Measurements from ENCODE around the gene ITIH1.
"Not testable (repeated sequence)": the region's sequence is repeated elsewhere in the genome, so short reads cannot be mapped to it uniquely, and the experiment has no call there.

Gene ITIH1

DNA sequence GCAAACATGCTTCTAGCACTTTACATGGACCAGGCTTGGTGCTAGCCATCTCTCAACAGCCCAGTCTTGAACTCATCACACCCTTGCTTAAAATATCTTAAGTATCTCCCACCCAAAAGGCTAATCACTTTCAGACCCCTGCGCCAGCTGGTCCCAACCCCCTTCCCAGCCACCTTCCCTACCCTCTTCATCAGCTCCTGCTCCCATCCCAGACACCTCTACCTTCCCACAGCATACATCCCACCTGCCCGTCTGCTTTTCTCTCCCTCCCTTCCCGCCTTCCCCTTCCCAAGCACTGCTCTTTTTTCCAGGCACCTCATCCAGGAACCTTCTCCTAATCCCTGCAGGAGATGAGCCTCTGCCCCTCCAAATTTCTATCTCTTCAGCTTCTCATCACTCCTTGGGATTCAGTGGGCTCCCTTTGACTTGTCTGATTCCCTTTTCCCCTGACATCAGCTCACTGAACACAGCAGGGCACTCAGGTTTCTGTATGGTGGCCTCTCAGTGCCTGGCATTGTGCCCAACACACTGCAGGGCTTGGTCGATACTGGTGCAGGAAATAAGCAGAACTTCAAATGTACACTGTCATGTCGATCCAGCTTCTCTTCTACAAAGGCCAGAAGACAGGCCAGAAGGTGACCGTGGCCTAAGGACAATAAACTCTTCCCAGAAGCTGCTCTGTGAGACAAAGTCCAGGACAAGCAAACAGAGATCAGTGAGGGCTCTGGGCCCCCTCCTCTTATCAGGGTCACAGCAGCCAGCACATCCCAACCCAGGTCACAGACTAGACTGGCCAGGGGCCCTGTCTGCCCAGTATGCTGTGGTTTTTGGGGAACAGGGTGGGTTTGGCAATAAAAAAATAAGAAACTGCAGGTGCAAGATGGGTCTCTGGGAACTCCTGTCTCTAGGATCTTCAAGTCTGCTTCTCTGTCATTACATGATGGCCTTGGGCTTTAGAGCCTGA, 2.2 kb upstream of the ITIH1 start:
- DNase-seq (ENCODE audit: low read depth) = no peak

DNA sequence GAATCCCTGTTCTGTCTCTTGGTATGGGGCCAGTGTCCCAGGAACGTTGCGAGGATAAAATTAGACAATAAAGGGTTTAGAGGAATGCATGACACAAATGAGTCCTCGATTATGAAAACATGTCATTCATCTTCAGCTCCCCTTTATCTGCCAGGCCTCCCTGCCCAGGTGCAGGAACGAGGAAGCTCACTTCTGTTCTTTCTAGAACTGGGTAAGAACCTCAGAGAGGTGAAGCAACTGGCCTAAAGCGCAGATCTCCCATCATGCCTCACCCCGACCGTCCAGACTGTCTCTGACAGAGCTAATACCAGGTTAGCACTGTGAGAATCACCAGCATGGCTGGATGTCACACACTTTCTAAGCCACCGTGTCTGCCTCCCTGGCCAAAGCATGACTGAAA, 1.5 kb upstream of the ITIH1 start:
- no peak for DNase-seq (ENCODE audit: low read depth)

GRCh38 chr3:52776486-52776885, 913 bp upstream of the ITIH1 start:
- not testable (repeated sequence) for DNase-seq (ENCODE audit: low read depth)

DNA sequence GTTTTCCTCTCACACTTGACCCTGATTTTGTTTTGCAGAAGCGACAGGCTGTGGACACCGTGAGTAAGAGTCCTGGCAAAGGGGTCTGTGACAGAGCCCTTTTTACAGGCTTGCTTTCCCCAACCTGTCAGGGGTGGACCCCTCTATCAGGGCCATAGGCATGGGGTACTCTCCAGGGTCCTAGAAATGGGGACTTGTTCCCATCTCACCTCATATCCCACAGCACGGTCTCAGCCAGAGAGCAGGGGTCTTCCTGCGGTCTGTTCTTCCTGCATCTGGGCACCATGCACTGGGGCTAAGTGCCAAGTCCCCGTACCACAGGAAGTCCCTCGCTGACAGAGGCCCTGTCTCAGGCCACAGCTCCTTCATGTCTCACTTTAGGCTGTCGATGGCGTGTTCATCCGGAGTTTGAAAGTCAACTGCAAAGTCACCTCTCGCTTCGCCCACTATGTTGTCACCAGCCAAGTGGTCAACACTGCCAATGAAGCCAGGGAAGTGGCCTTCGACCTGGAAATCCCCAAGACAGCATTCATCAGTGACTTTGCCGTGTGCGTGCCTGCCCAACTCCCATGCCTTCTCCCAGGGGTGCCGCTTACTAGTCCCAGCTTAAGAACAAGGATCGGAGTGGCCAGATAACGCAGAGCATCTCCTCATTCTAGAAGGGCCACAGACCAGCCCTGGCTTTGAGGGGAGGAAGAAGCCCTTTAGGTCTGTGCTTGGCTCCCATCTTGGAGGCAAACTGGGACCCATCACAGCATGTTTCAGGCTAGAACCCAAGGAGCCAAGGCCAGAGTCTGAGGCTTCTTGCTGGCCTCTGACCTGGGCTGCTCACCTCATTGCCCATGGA, 783 bp downstream of the ITIH1 start:
- no peak for DNase-seq (ENCODE audit: low read depth)

GRCh38 chr3:52779011-52779836, 1.8 kb downstream of the ITIH1 start:
- DNase-seq (ENCODE audit: low read depth) = no peak

DNA sequence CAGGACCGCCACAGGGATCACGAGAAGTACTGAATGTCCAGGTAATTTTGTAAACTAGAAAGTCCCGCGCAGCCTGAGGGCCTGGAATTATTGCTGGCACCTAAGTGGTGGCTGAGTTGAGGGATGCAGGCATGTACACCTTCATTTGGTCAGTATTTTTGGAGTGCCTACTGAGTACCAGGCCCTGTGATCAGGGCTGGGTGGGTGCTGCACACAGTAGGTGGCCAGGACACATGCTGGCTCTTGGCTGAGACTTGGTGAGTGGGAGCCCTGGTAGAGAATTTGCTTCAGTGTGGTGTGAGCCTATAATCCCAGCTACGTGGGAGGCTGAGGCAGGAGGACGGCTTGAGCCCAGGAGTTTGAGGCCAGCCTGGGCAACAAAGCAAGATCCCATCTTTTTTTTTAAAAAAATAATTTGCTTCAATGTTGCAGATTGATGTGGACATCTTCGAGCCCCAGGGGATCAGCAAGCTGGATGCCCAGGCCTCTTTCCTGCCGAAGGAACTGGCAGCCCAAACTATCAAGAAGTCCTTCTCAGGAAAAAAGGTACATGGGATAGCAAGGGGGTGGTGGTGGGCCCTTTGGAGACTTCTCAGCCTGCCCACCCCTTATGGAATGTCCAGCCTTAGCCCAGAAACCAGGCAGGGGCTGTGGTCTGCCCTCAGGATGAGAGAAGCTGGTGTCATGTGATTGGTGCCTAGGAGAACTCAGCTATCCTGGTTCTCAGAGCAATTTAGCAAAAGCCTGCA, 2.6 kb downstream of the ITIH1 start:
- DNase-seq (ENCODE audit: low read depth) = no peak

GRCh38 chr3:52781741-52782140, 4.3 kb downstream of the ITIH1 start:
- no peak for DNase-seq (ENCODE audit: low read depth)

GRCh38 chr3:52782412-52783210, 5.2 kb downstream of the ITIH1 start:
- DNase-seq (ENCODE audit: low read depth) = no peak

DNA sequence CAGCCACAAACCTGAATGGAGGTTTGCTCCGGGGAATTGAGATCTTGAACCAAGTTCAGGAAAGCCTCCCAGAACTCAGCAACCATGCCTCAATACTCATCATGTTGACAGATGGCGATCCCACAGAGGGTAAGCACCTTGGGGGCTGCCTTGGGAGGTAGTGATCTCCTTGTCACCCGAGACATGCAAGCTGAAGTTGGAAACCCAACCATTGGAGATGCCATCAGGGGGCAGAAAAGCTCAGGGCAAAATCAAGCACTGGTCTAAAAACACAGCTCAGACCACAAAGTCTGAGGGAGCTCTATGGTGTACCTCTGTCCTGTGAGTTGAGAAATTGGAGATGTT, 5.8 kb downstream of the ITIH1 start:
- no peak for DNase-seq (ENCODE audit: low read depth)

DNA sequence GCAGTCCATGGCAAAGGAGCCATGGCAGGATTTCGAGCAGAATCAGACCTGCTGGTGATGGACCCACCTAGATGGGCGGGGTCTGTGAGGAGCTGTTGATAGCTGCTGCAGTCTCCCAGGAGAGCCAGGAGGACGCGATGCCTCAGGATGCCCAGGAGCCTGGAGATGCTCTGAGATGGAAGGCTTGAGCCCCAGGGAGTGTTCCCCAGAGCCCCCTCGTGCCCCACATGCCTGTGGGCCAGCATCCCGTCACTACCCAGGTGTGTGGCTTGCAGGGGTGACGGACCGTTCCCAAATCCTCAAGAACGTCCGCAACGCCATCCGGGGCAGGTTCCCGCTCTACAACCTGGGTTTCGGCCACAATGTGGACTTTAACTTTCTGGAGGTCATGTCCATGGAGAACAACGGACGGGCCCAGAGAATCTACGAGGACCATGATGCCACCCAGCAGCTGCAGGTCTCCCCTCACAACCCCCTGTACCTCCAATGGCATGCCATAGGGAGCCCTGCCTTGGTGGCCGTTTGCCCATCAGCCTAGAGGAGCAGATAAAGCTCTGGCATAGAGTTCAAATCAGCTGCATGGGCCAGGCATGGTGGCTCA, 6.7 kb downstream of the ITIH1 start:
- no peak for DNase-seq (ENCODE audit: low read depth)

GRCh38 chr3:52784931-52785590, 7.7 kb downstream of the ITIH1 start:
- no peak for DNase-seq (ENCODE audit: low read depth)

- no peak for DNase-seq (ENCODE audit: low read depth)
Measured at GRCh38 chr3:52786330-52787215, 9.2 kb downstream of the ITIH1 start.

GRCh38 chr3:52787246-52787645, 9.8 kb downstream of the ITIH1 start:
- no peak for DNase-seq (ENCODE audit: low read depth)

- DNase-seq (ENCODE audit: low read depth) = no peak
Measured at GRCh38 chr3:52787672-52788625, 10.6 kb downstream of the ITIH1 start.

DNA sequence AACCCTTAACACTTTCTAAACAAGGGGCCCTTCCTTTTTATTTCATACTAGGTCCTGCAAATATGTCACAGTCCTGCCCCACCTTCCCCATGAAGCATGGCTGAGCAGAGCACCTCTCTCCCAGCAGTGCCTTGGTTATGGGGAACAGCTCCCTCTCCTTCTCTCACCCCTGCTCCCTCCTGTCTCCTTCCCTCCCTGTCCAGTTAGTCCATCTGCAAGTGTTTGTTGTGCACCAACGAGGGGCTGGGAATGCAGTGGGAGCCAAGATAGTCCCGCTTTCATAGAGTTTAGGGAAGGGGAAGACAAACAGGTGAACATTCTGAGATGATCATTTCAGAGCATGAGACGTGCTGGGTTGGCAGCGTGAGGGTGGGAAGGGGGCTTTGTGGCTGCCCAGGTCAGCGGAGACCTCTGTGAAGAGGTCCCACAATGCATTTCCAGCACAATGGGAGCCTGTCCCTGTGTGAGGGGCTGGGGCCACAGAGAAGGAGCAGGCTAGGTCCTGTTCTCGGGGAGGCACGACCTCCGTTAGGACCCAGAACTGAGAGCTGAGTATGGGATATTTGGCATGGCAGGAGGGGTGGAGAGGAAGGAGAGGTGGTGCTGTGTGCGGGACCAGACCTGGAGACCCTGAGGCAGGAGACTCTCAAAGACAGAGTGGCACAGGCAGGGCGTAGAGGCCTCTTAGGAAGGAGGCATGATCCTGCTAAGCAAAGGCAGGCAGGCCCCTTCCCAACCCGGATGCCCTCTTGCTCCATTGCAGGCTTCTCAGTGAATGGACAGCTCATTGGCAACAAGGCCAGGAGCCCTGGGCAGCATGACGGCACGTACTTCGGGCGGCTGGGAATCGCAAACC, 11.7 kb downstream of the ITIH1 start:
- no peak for DNase-seq (ENCODE audit: low read depth)

DNA sequence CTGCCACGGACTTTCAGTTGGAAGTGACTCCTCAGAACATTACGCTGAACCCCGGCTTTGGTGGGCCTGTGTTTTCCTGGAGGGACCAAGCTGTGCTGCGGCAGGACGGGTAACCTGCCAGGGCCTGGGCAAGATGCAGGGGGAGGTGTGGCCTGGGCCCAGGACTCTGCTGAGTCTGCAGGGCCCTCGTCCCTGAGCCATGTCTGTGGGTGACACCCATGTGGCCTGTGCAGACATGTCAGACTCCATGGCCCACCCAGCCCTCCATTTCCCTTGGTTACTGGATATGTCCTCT, 12.3 kb downstream of the ITIH1 start:
- DNase-seq (ENCODE audit: low read depth) = no peak

GRCh38 chr3:52790337-52790736, 12.9 kb downstream of the ITIH1 start:
- DNase-seq (ENCODE audit: low read depth) = no peak

All from HS-5 (cell line).